ENCODE data around the gene CPT1B. TPM values are rescaled to one million over a fixed set of nuclear protein-coding genes. Genes with fewer than 3 reads are reported as not detected.

Gene CPT1B
- total RNA-seq, 1 donor from 2014 or later, result 89.0 TPM

DNA sequence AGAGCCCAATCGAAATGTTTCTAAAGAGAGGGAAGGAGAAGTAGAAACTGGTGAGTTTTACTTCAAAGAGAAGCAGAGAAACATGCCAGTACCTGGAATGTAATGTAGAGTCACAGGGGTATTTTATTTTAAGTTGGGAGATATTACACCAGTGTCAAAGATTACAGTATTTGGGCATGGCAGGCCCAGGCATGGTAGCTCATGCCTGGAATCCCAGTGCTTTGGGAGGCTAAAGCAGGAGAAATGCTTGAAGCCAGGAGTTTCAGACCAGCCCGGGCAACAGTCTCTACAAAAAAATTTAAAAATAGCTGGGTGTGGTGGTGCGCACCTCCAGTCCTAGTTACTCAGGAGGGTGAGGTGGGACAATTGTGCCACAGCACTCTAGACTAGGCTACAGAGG, 18.2 kb downstream of the CPT1B start:
- no peak overlapping the region for H3K4me3 Mint-ChIP-seq (ENCODE audit: unreplicated experiment)

DNA sequence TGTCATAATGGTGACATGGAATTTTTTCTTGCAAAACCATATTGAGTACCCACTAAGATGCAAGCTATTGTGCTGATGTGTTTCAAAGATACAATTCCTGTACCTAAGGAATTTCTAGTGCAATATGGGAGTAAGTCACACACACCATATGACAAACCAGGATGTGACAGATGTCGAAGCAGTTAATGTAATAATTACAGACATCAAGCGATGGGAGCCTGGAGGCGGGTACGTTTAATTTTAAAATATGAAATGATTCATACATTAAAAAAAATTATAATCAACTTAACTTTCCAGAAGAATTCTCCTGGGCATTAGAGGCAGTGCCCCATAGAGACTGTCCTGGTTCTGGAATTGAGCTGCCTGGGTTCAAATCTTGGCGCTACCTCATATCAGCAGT, 21.5 kb downstream of the CPT1B start:
- no peak overlapping the region for H3K27ac Mint-ChIP-seq (ENCODE audit: unreplicated experiment)
- peaks cover 3% of the 10 kb centered on the region for H3K4me1 Mint-ChIP-seq (ENCODE audit: unreplicated experiment)
- H3K4me3 Mint-ChIP-seq (ENCODE audit: unreplicated experiment), result no peak overlapping the region

More for the DNA sequence above, 18.2 kb downstream of the CPT1B start:
- peaks cover 10% of the 10 kb centered on the region for H3K4me1 Mint-ChIP-seq (ENCODE audit: unreplicated experiment)
- no peak overlapping the region for H3K27ac Mint-ChIP-seq (ENCODE audit: unreplicated experiment)
- peaks cover 25% of the 10 kb centered on the region for H3K27me3 Mint-ChIP-seq (ENCODE audit: unreplicated experiment)
- DNase-seq (ENCODE audit: low spot score), result no peak
- no peak for TF ChIP-seq CTCF (IDR thresholded peaks at IDR 0.05; ENCODE audit: unreplicated experiment)
- H3K9me3 Mint-ChIP-seq (ENCODE audit: unreplicated experiment), result no peaks in the 10 kb centered on the region
- no peaks in the 10 kb centered on the region for H3K36me3 Mint-ChIP-seq (ENCODE audit: low read depth, unreplicated experiment)

GRCh38 chr22:50553310-50553709, 24.9 kb downstream of the CPT1B start:
- peaks cover 10% of the 10 kb centered on the region for H3K27me3 Mint-ChIP-seq (ENCODE audit: unreplicated experiment)
- no peak for DNase-seq (ENCODE audit: low spot score)

More for the DNA sequence above, 21.5 kb downstream of the CPT1B start:
- Mint-ChIP-seq H3K9me3 (ENCODE audit: unreplicated experiment) (no peaks in the 10 kb centered on the region), H3K27me3 (ENCODE audit: unreplicated experiment) (peaks cover 16% of the 10 kb centered on the region), H3K36me3 (ENCODE audit: low read depth, unreplicated experiment) (no peaks in the 10 kb centered on the region)
- DNase-seq (ENCODE audit: low spot score), result no peak
- no peak for TF ChIP-seq CTCF (IDR thresholded peaks at IDR 0.05; ENCODE audit: unreplicated experiment)

GRCh38 chr22:50551160-50551752, 27.0 kb downstream of the CPT1B start:
- no peak overlapping the region for H3K27ac Mint-ChIP-seq (ENCODE audit: unreplicated experiment)
- no peak overlapping the region for H3K4me3 Mint-ChIP-seq (ENCODE audit: unreplicated experiment)

More at GRCh38 chr22:50553310-50553709, 24.9 kb downstream of the CPT1B start:
- no peak for TF ChIP-seq CTCF (IDR thresholded peaks at IDR 0.05; ENCODE audit: unreplicated experiment)
- H3K4me1 Mint-ChIP-seq (ENCODE audit: unreplicated experiment), result peaks cover 5% of the 10 kb centered on the region
- no peak overlapping the region for H3K4me3 Mint-ChIP-seq (ENCODE audit: unreplicated experiment)
- H3K36me3 Mint-ChIP-seq (ENCODE audit: low read depth, unreplicated experiment), result no peaks in the 10 kb centered on the region
- no peak overlapping the region for H3K27ac Mint-ChIP-seq (ENCODE audit: unreplicated experiment)
- H3K9me3 Mint-ChIP-seq (ENCODE audit: unreplicated experiment), result no peaks in the 10 kb centered on the region

More at GRCh38 chr22:50551160-50551752, 27.0 kb downstream of the CPT1B start:
- DNase-seq (ENCODE audit: low spot score), result no peak
- TF ChIP-seq CTCF (IDR thresholded peaks at IDR 0.05; ENCODE audit: unreplicated experiment), result no peak
- H3K27me3 Mint-ChIP-seq (ENCODE audit: unreplicated experiment), result peaks cover 6% of the 10 kb centered on the region
- peaks cover 5% of the 10 kb centered on the region for H3K4me1 Mint-ChIP-seq (ENCODE audit: unreplicated experiment)
- H3K9me3 Mint-ChIP-seq (ENCODE audit: unreplicated experiment), result no peaks in the 10 kb centered on the region
- no peaks in the 10 kb centered on the region for H3K36me3 Mint-ChIP-seq (ENCODE audit: low read depth, unreplicated experiment)
